Endothelial cell of umbilical vein (primary cell): ENCODE results near the gene TBX21. TPM values are rescaled to one million over a fixed set of nuclear protein-coding genes. Genes with fewer than 3 reads are reported as not detected.

Source experiments
- BruUV-seq: library from RNA; stranded (reverse); fragments of 400-500 nt; replicated peaks from 2 replicates; lab custom pipeline; 2021; lab: Mats Ljungman, UMichigan
- CTCF ChIA-PET: fragments of 300-600, 350-600 bp; sonication (Branson Sonifier 250); formaldehyde crosslinking; loops from one replicate; lab custom pipeline; 2021; ENCODE audit warnings: antibody characterized with exemption, inconsistent platforms; lab: Charles Lee
- POLR2A ChIA-PET: fragments of 300-600, 350-600 bp; sonication (Branson Sonifier 250); formaldehyde crosslinking; loops from one replicate; lab custom pipeline; 2021; ENCODE audit warnings: antibody characterized with exemption, inconsistent platforms; lab: Charles Lee
- DNase-seq: peaks from one replicate; pipeline ENCODE4 v3.0.0-alpha.2; 2011; ENCODE audit warnings: low read depth, low spot score
- FAIRE-seq: peaks from 2 replicates; lab custom pipeline; 2011; peaks lifted over from hg19 to GRCh38; lab: Jason Lieb, UNC
- H2AFZ ChIP-seq: 2 replicates; pipeline ENCODE4 v1.6.0; 2012; ENCODE audit warnings: low read depth, low read length, control low read depth, inconsistent platforms
- H3K27ac ChIP-seq: 2 replicates; pipeline ENCODE4 v1.5.1; 2011; ENCODE audit warnings: low read depth, mild to moderate bottlenecking, control low read depth, low read length, moderate library complexity; ENCODE audit not compliant: insufficient read depth
- H3K27me3 ChIP-seq, 2 experiments: 2 replicates each; pipeline versions ENCODE4 v1.6.0 to v1.6.1; 2011; ENCODE audit warnings: low read length in 2 of 2, mixed read lengths in 1 of 2; ENCODE audit not compliant: control insufficient read depth in 2 of 2, insufficient read depth in 2 of 2
- H3K36me3 ChIP-seq, 2 experiments: 2 replicates in 1 of 2; 3 replicates in 1 of 2; pipeline ENCODE4 v1.5.1; 2011; ENCODE audit warnings: low read length in 2 of 2, mild to moderate bottlenecking in 1 of 2, moderate library complexity in 1 of 2; ENCODE audit not compliant: control insufficient read depth in 2 of 2, insufficient read depth in 2 of 2; ENCODE audit errors: extremely low read depth in 1 of 2
- H3K4me1 ChIP-seq: 3 replicates; pipeline ENCODE4 v1.5.1; 2011; ENCODE audit warnings: mild to moderate bottlenecking, low read length; ENCODE audit not compliant: control insufficient read depth, insufficient read depth; ENCODE audit errors: extremely low read depth
- H3K4me2 ChIP-seq: 2 replicates; pipeline ENCODE4 v1.6.1; 2011; ENCODE audit warnings: low read length, control low read depth, mixed read lengths; ENCODE audit not compliant: insufficient read depth
- H3K4me3 ChIP-seq, 3 experiments: fragments of 200-600 bp in 1 of 3; sonication (generic), shearing (Covaris generic) in 1 of 3; replicated peaks in 1 of 3; 2 replicates each; pipeline ENCODE4 v1.5.1; 2011 to 2016; ENCODE audit warnings: control low read depth in 3 of 3, low read length in 3 of 3, mild to moderate bottlenecking in 2 of 3, inconsistent platforms in 1 of 3, low read depth in 1 of 3, moderate library complexity in 1 of 3; ENCODE audit not compliant: insufficient read depth in 1 of 3
- H3K79me2 ChIP-seq: 2 replicates; pipeline ENCODE4 v1.6.0; 2012; ENCODE audit warnings: low read length, inconsistent platforms; ENCODE audit not compliant: control insufficient read depth, insufficient read depth
- H3K9ac ChIP-seq: replicated peaks from 2 replicates; pipeline ENCODE3; 2011; ENCODE audit warnings: low read length, control low read depth; ENCODE audit not compliant: insufficient read depth; ENCODE audit errors: extremely low read depth
- H3K9me1 ChIP-seq: replicated peaks from 3 replicates; pipeline ENCODE4 v1.6.0; 2011; ENCODE audit warnings: mild to moderate bottlenecking, low read length; ENCODE audit not compliant: control insufficient read depth, insufficient read depth; ENCODE audit errors: extremely low read depth
- H3K9me3 ChIP-seq: replicated peaks from 2 replicates; pipeline ENCODE4 v1.5.1; 2012; ENCODE audit warnings: low read length, inconsistent platforms; ENCODE audit not compliant: control insufficient read depth, insufficient read depth
- H4K20me1 ChIP-seq: replicated peaks from 2 replicates; pipeline ENCODE3; 2011; ENCODE audit warnings: mild to moderate bottlenecking, low read length; ENCODE audit not compliant: control insufficient read depth, insufficient read depth; ENCODE audit errors: extremely low read depth
- CTCF ChIP-seq, 2 donors: IDR thresholded peaks; 1 replicate in 1 of 2; 2 replicates in 1 of 2; pipeline ENCODE4 v1.5.1; 2011; ENCODE audit warnings: low read length in 2 of 2, mild to moderate bottlenecking in 2 of 2, moderate library complexity in 2 of 2, control low read depth in 1 of 2, inconsistent platforms in 1 of 2, low read depth in 1 of 2; ENCODE audit not compliant: insufficient read depth in 1 of 2; ENCODE audit errors: extremely low read depth in 1 of 2
- GATA2 ChIP-seq: IDR thresholded peaks from 2 replicates; pipeline ENCODE4 v1.7.0; 2011; ENCODE audit warnings: low read depth, mild to moderate bottlenecking, moderate library complexity, mixed read lengths, low read length; ENCODE audit not compliant: insufficient read length, insufficient read depth
- JUN ChIP-seq: IDR thresholded peaks from 2 replicates; pipeline ENCODE4 v1.6.1; 2011; ENCODE audit warnings: borderline replicate concordance, low read depth; ENCODE audit not compliant: insufficient read length, insufficient read depth
- POLR2A ChIP-seq: IDR thresholded peaks from 2 replicates; pipeline ENCODE4 v1.6.1; 2012; ENCODE audit warnings: low read depth, mild to moderate bottlenecking, control low read depth, low read length
- POLR2AphosphoS5 ChIP-seq: IDR thresholded peaks from 2 replicates; pipeline ENCODE4 v1.6.1; 2012; ENCODE audit warnings: low read depth, mild to moderate bottlenecking, control low read depth, low read length, moderate library complexity; ENCODE audit not compliant: insufficient read depth
- dilution Hi-C: fragments of 300-500 bp; cut with MboI; formaldehyde crosslinking; loops from one replicate; pipeline ENCODE4 v1.15.0; 2019; ENCODE audit warnings: low sequenced_read_pairs; ENCODE audit not compliant: extremely low pct_ligation_motif_present
- intact Hi-C: fragments of 100-400 bp; cut with micrococcal nuclease; formaldehyde crosslinking; loops from one replicate; pipeline ENCODE4 v1.10.0; 2022
- polyA plus RNA-seq, 4 experiments: library from polyadenylated mRNA; depleted of rRNA in 3 of 4; stranded (reverse) in 3 of 4; unstranded in 1 of 4; fragments of >200 nt; gene quantifications; 2 replicates each; pipeline versions ENCODE4 v1.2.1 to v1.2.3, GENCODE V29; 2011 to 2012; ENCODE audit warnings: missing spikeins in 1 of 4
- total RNA-seq: library from RNA; stranded (reverse); gene quantifications from 2 replicates; pipeline ENCODE4 v1.2.3, GENCODE V29; 2021
- TF ChIP-seq, protein P1 (sequence below): IDR thresholded peaks from 2 replicates; pipeline ENCODE4 v1.6.1; 2011; ENCODE audit not compliant: insufficient read depth, insufficient read length

The TBX21 gene
- total and polyA plus RNA-seq, 2 donors (not counting 3 experiments of a cell fraction or from before 2014, with no cell fraction given): not detected

DNA sequence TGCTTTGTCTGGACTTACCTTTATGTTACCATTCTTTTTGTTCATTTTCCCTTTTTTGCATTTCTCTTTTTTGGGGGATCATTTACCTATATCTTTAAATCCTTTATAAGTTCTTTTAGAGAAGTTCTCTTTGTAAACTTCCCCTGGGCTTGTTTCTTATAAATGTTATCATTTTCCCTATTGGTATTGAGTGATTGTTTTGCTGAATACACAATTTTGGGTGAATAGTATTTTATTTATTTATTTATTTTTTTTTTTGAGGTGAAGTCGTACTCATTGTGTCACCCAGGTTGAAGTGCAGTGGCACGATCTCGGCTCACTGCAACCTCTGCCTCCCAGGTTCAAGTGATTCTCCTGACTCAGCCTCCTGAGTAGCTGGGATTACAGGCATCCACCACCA, 18.4 kb downstream of the TBX21 start:
- H3K9me1 ChIP-seq: no peaks in the 10 kb centered on the region
- dilution Hi-C loops (no loop called here), intact Hi-C loops (no loop called here)
- BruUV-seq: no TSS peak
- no peak overlapping the region for H3K4me2 ChIP-seq
- no peak overlapping the region for H3K4me3 ChIP-seq
- H3K9ac ChIP-seq: no peak overlapping the region
- H3K79me2 ChIP-seq: no peaks in the 10 kb centered on the region
- no peak for FAIRE-seq
- ChIA-PET POLR2A (no interaction called here), CTCF (interaction anchor here (0.6 to 1.3 kb wide), 2 partner anchors 21 to 88 kb away, joined by 3 read pairs; no protein-coding TSS in a partner anchor)
- no peaks in the 10 kb centered on the region for H3K4me1 ChIP-seq
- H4K20me1 ChIP-seq: no peaks in the 10 kb centered on the region
- no peaks in the 10 kb centered on the region for H3K9me3 ChIP-seq
- H3K27me3 ChIP-seq: peaks cover 2 to 9% of the 10 kb centered on the region in 2 experiments
- no peak overlapping the region for H2AFZ ChIP-seq
- no peak for TF ChIP-seq JUN
- no peak for TF ChIP-seq POLR2AphosphoS5
- TF ChIP-seq, protein P1, sequence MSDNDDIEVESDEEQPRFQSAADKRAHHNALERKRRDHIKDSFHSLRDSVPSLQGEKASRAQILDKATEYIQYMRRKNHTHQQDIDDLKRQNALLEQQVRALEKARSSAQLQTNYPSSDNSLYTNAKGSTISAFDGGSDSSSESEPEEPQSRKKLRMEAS: no peak
- TF ChIP-seq GATA2: no peak
- no peak for TF ChIP-seq POLR2A
- no peak for TF ChIP-seq CTCF (IDR thresholded peaks at IDR 0.05; ENCODE audit: extremely low read depth in 1 of 2, insufficient read depth in 1 of 2, low read depth in 1 of 2, low read length in 2 of 2)
- no peak for DNase-seq
- no peaks in the 10 kb centered on the region for H3K36me3 ChIP-seq
- H3K27ac ChIP-seq: no peak overlapping the region
